Fibroblast of mammary gland (primary cell): Measurements from ENCODE around the gene SMIM1.

Experiments used
- DNase-seq: peaks from one replicate; pipeline ENCODE4 v3.0.0-alpha.2; 2010; ENCODE audit warnings: low read depth
- H3K4me3 ChIP-seq: 2 replicates; pipeline ENCODE4 v1.5.1; 2011; ENCODE audit warnings: low read depth, mild to moderate bottlenecking, low read length, moderate library complexity; ENCODE audit not compliant: control insufficient read depth
- CTCF ChIP-seq: conservative IDR thresholded peaks from 2 replicates; pipeline ENCODE4 v1.5.1; 2011; ENCODE audit warnings: low read depth, low read length, inconsistent platforms; ENCODE audit not compliant: control insufficient read depth, insufficient read depth

Gene SMIM1

GRCh38 chr1:3762873-3763228 lies 9.7 kb upstream of the SMIM1 start:
- no peak for TF ChIP-seq CTCF
- no peak overlapping the region for H3K4me3 ChIP-seq
- no peak for DNase-seq

- TF ChIP-seq CTCF = no peak
- H3K4me3 ChIP-seq = no peak overlapping the region
- DNase-seq = no peak
These were observed 9.0 kb upstream of the SMIM1 start for GRCh38 chr1:3763351-3764125.

- no peak for TF ChIP-seq CTCF
- DNase-seq = no peak
- no peak overlapping the region for H3K4me3 ChIP-seq
These were observed 5.1 kb upstream of the SMIM1 start for GRCh38 chr1:3767328-3767925.

- no peak for DNase-seq
- TF ChIP-seq CTCF = no peak
These were observed 3.6 kb upstream of the SMIM1 start for GRCh38 chr1:3768811-3769390.

GRCh38 chr1:3770047-3770765 lies 2.3 kb upstream of the SMIM1 start:
- TF ChIP-seq CTCF = no peak
- H3K4me3 ChIP-seq = no peak overlapping the region
- DNase-seq = no peak

More at GRCh38 chr1:3768811-3769390, 3.6 kb upstream of the SMIM1 start:
- no peak overlapping the region for H3K4me3 ChIP-seq

GRCh38 chr1:3771108-3772026 lies 1.2 kb upstream of the SMIM1 start:
- H3K4me3 ChIP-seq = peak overlapping the region; percentile 31
- no peak for DNase-seq
- TF ChIP-seq CTCF = no peak
